RWPE2 (cell line): Measurements from ENCODE around the gene DHRS11.

Source experiments
- ATAC-seq: fragments of 200-7000 bp; cut with Tn5 transposase; 3 replicates; pipeline ENCODE4 v1.9.1; 2021; ENCODE audit warnings: low read depth
- DNase-seq: peaks from one replicate; pipeline ENCODE4 v3.0.0-alpha.2; 2020; ENCODE audit warnings: low spot score
- H3K27ac ChIP-seq: fragments of 450-650 bp; 2 replicates; pipeline ENCODE4 v1.5.1; 2017; ENCODE audit warnings: mild to moderate bottlenecking; ENCODE audit not compliant: poor library complexity, severe bottlenecking
- H3K27me3 ChIP-seq: fragments of 250-450 bp; sonication (Bioruptor Pico); 2 replicates; pipeline ENCODE4 v1.5.1; 2021; ENCODE audit warnings: mild to moderate bottlenecking, moderate library complexity; ENCODE audit not compliant: insufficient read depth, poor library complexity, severe bottlenecking
- H3K36me3 ChIP-seq: fragments of 250-450 bp; sonication (Bioruptor Pico); 2 replicates; pipeline ENCODE4 v1.5.1; 2020; ENCODE audit warnings: low read depth, mild to moderate bottlenecking, moderate library complexity
- H3K4me1 ChIP-seq: fragments of 250-450 bp; sonication (Bioruptor Pico); 2 replicates; pipeline ENCODE4 v1.5.1; 2021; ENCODE audit warnings: mild to moderate bottlenecking, moderate library complexity; ENCODE audit not compliant: insufficient read depth, poor library complexity, severe bottlenecking
- H3K4me3 ChIP-seq: fragments of 250-450 bp; sonication (Bioruptor Pico); 2 replicates; pipeline ENCODE4 v1.5.1; 2021; ENCODE audit warnings: mild to moderate bottlenecking, moderate library complexity; ENCODE audit not compliant: severe bottlenecking
- H3K9me3 ChIP-seq: fragments of 250-450 bp; sonication (Bioruptor Pico); 2 replicates; pipeline ENCODE4 v1.5.1; 2021; ENCODE audit warnings: mild to moderate bottlenecking, moderate library complexity; ENCODE audit not compliant: severe bottlenecking
- TF ChIP-seq, protein P1 (sequence below): fragments of 450-650 bp; IDR thresholded peaks from one replicate; pipeline ENCODE4 v1.5.1; 2017; ENCODE audit warnings: mild to moderate bottlenecking, moderate library complexity; ENCODE audit not compliant: poor library complexity, severe bottlenecking

DHRS11 gene

DNA sequence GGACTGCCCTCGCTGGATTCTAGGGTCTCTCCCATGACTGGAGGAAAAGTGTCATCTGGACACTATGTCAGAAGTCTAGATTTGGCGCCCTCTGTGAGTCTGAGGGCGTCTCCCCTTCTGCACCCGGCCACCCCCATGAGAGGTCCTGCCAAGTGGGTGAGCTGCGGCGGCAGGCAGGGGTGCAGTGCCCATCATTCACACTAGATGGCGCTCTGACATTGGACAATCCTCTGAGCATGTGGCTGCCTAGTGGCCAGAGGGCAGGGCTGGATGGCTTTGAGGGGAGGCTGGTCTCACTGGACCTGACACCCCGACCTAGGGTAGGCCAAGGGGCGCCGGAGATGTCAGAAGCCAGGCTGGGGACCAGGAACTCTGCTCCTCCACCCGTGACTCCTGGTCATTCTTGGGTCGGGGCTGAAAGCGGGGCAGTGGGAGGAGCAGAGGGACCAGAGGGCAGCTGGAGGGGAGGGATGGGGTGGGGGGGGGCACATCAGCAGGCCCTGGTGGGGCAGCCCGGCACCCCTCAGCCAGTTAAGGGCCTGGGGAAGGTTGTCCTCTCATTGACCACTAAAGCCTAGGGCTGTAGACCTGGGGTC, 37.7 kb downstream of the DHRS11 start:
- DNase-seq: no peak
- H3K27me3 ChIP-seq: peaks cover 2% of the 10 kb centered on the region
- peak; percentile 85 for ATAC-seq

DNA sequence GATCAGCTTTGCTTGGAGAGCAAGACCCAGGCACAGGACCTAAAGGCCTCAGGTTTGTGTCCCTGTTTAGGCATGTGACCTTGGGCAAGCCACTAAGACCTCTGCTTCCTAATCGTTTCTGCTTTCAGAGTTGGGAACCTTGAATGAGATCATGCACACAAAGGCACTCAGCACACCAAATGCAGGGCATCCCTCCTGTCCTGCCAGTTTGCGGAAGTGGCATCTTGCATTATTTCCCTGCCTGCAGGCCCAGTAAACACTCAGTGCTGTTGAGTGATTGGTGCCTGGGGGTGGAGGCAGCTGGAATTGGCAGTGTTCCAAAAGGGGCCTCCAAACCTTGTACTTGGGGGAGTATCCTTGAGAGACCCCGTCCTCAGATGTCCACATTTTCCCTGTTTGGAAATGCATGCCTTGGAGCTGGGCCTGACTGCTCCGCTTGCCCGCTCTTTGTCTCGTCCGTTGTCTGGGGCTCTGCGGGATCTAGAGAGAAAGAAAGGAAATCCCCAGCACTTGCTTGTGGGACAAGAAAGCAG, 38.4 kb downstream of the DHRS11 start:
- H3K4me1 ChIP-seq: no peaks in the 10 kb centered on the region
- H3K27me3 ChIP-seq: peaks cover 4% of the 10 kb centered on the region
- TF ChIP-seq, protein P1, sequence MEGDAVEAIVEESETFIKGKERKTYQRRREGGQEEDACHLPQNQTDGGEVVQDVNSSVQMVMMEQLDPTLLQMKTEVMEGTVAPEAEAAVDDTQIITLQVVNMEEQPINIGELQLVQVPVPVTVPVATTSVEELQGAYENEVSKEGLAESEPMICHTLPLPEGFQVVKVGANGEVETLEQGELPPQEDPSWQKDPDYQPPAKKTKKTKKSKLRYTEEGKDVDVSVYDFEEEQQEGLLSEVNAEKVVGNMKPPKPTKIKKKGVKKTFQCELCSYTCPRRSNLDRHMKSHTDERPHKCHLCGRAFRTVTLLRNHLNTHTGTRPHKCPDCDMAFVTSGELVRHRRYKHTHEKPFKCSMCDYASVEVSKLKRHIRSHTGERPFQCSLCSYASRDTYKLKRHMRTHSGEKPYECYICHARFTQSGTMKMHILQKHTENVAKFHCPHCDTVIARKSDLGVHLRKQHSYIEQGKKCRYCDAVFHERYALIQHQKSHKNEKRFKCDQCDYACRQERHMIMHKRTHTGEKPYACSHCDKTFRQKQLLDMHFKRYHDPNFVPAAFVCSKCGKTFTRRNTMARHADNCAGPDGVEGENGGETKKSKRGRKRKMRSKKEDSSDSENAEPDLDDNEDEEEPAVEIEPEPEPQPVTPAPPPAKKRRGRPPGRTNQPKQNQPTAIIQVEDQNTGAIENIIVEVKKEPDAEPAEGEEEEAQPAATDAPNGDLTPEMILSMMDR: no peak
- H3K9me3 ChIP-seq: no peaks in the 10 kb centered on the region
- ATAC-seq: no peak
- H3K27ac ChIP-seq: no peak overlapping the region
- DNase-seq: no peak
- H3K4me3 ChIP-seq: no peak overlapping the region
- no peaks in the 10 kb centered on the region for H3K36me3 ChIP-seq

More for the DNA sequence above, 37.7 kb downstream of the DHRS11 start:
- H3K4me3 ChIP-seq: no peak overlapping the region
- no peaks in the 10 kb centered on the region for H3K9me3 ChIP-seq
- H3K36me3 ChIP-seq: no peaks in the 10 kb centered on the region
- H3K4me1 ChIP-seq: no peaks in the 10 kb centered on the region
- TF ChIP-seq, protein P1: peak; percentile 91
- no peak overlapping the region for H3K27ac ChIP-seq

DNA sequence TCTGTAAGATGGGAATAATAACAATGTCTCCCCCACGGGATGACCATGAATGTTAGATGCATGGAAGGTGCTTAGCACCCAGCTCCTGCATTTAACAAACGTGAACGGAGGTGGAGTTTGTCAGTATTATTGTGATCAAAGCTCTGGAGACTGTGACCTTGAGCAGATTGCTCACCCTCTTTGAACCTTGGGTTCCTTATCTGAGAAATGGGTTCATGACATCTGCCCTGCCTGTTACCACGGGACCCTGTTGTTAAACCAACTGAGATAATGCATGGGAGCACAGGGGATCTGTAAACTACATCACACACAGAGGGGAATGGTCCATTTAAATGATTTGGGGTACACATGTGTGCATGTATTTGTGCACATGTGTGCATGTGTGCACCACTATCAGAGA, 39.3 kb downstream of the DHRS11 start:
- H3K4me3 ChIP-seq: no peak overlapping the region
- H3K27ac ChIP-seq: no peak overlapping the region
- no peaks in the 10 kb centered on the region for H3K4me1 ChIP-seq
- no peaks in the 10 kb centered on the region for H3K9me3 ChIP-seq
- peaks cover 4% of the 10 kb centered on the region for H3K27me3 ChIP-seq
- ATAC-seq (no peak), DNase-seq (no peak)
- H3K36me3 ChIP-seq: no peaks in the 10 kb centered on the region
- TF ChIP-seq, protein P1: no peak

DNA sequence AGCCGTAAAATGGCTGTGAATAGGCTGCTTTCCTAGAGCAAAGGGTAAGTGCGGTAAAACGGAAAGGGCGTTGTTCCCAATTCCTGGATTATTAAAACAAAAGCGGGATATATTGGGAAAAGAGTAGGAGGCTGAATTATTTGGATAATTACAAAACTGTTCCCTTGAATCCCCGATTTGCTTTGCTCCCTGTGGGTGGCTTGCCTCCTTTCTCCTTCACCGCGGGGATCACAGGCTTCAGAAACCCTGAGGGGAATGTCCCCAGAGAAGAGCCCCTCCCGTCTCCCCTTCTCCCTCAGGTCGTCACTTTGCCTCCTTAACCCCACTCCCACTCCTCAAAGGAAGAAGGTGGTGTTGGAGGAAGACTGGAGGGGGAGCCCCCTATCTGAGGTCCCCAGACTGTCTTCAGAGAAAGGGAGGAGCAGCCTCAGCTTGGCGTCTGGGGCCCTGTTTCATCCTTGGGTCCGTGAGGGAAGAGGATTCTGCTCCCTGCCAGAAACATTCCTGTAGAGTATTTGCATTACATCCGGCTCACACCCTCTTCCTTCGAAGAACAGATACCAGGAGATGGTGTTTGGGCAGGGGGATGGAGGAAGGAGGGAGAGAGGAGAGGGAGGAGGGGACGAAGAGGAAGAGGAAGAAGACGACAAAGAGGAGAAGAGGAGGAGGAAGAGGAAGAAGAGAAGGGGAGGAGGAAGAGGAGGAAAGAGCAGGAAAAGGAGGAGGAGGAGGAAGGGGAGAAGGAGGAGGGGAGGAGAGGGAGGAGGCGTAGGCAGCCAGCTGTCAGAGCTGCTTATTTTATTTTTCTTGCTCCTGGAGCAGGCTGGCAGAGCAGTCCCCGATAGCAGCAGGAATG, 41.5 kb downstream of the DHRS11 start:
- peaks cover 7% of the 10 kb centered on the region for H3K27me3 ChIP-seq
- DNase-seq (no peak), ATAC-seq (no peak)
- TF ChIP-seq, protein P1: no peak
- H3K36me3 ChIP-seq: no peaks in the 10 kb centered on the region
- no peak overlapping the region for H3K4me3 ChIP-seq
- H3K9me3 ChIP-seq: no peaks in the 10 kb centered on the region
- H3K4me1 ChIP-seq: no peaks in the 10 kb centered on the region
- no peak overlapping the region for H3K27ac ChIP-seq
